Hematopoietic multipotent progenitor cell treated with erythropoietin and hydrocortisone succinate and interleukin-3 and kit ligand, for 4 days (in vitro differentiated cells): ENCODE measurements around the gene LAMTOR2.

Experiments used
- DNase-seq: peaks from one replicate; pipeline ENCODE4 v3.0.0-alpha.2; 2015

The LAMTOR2 gene

DNA sequence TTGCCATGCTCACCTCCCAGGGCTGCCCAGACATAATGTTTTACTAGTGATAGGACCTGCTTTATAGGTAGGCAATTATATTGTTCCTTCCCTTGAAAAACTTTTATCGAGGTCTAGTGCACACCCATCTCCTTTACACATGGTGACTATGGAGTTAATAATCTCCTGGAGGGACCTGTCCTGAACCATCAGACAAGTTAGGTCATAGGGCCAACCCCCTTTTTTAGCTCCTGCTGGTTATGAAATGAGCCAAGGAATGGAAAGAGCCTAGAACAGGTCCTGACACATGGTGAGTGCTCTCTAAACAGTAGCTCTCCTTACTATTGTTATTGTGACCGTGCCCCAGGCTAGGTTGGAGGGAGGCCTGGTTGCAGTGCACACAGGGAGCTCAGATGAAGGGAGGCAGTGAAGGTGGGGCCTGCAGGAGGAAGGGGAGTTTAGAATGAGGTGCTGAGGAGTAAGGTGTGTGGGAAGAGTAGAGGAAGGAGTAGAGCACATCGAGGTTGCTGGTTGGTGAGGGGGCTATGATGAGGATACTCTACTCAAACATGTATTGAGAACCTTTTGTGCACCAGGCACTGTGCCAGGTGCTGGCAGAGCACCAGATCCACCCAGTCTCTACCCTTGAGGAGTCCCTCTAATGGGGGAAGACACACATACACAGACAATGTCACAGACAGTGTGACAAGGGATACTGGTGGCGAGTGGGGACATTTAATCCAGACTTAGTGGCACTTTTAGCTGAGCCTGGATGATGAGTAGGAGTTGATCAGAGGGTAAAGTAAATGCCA, 45.8 kb downstream of the LAMTOR2 start:
- DNase-seq, result peak; percentile 60

- no peak for DNase-seq
These were observed 47.3 kb downstream of the LAMTOR2 start for GRCh38 chr1:156101880-156102279.

DNA sequence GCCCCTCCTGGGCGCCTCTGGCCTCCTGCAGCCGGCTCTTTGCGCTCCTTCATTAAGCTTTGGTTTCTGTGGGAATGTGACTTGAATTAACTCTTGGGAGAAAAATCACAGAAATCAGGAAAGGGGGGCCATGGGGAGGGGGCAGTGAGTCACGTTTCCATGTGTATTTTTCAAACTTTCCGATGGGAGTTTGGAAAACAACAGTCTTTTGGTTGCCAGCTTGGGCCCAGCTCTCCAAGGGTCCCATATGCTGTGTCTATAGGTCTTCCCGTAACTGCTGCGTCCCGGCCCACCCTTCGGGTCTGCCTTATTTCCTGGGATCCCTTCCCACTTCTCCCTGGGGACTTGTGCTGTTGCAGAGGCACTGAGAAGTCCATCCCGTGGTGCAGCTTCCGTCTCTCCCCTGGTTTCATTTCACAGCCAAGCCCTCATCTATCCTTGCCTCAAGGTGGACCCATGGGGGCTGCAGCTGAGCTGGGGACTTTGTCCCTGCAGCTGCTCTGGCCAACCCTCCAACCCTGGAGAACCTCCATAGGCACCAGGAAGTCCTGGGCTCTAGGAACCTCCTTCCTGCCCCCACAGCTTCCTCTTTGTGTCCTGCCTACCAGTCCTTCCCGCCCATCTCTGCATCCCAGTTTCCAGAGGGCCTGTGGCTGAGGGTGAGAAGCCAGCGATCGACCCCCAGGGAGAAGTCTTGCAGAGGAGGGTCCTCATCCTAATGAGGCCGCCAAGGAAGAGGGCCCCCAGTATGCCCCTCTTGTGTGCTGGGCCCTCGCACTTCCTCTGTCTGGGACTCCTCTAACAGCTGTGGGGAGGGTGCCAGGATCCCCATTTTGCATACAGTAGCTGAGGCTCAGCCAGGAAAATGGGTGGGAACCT, 48.3 kb downstream of the LAMTOR2 start:
- peak; percentile 40 for DNase-seq

- peak; percentile 87 for DNase-seq
These were observed 49.0 kb downstream of the LAMTOR2 start for GRCh38 chr1:156103521-156103947.

DNA sequence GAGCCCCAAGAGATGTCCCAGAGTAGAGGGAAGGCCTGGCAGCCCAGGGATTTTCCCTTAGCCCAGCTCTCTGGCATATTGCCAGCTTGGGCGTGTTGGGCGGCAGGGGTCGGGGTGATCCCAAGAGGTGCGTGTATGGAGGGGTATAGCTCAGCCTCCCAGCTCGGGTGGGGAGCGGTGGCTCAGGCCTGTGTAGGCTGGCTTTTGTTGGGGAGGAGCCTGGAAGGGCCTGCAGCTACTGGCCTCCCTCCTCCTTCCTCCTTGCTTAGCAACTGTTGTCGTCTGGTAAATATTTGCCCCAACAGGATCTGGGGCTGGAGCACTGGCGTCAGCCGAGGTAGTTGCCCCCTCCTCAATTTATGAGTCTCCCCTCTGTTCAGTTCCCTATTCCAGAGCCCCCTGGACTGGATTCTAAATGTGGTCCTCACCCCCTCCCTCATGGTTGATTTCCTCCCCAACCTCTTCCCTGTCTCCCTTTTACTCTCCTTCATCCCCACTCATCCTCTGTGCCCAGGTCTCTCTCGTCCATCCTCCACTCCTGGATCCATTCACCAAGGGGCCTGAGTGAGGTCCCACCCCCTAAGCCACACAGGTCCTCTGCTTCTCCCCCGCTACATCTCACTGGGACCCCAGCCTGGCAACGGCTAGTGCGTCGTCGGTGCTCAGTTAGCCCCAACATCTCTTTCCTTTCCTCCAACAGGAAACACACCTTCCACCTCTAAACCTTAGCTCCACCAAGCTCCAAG, 49.7 kb downstream of the LAMTOR2 start:
- DNase-seq, result peak; percentile 85

GRCh38 chr1:156104861-156105832, 50.6 kb downstream of the LAMTOR2 start:
- DNase-seq, result peak; percentile 47

- peak; percentile 69 for DNase-seq
These were observed 52.3 kb downstream of the LAMTOR2 start for GRCh38 chr1:156106624-156107488.

DNA sequence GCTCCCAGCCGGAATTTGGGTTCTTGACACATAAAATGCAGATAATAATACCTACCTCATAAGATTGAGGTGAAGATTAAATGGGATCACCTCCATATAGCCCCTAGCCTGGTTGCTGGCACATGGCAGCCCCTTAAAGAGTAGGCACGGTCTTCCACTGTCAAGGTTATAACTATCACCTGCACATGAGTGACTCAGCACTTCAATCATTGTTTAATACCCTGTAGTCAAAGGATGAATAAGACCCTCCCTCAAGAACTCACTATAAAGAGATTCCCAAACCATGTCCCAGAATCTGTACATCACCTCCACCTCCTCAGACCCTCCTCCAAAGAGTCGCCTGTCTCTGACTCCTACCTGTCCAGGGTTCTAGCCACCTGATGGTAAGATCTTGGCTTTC, 53.5 kb downstream of the LAMTOR2 start:
- DNase-seq, result no peak
